OCI-LY3 (cell line): ENCODE results near the gene E2F3.

Experiments used
- H2AFZ ChIP-seq: fragments of 200-600, 300-600 bp; shearing (Covaris generic); 2 replicates; pipeline ENCODE4 v1.6.0; 2014; ENCODE audit warnings: antibody characterized with exemption, low read depth, low read length
- H3K27ac ChIP-seq: fragments of 200-600, 300-600 bp; sonication (generic); 2 replicates; pipeline ENCODE4 v1.5.1; 2014; ENCODE audit warnings: mild to moderate bottlenecking, low read length, moderate library complexity, mixed read lengths
- H3K27me3 ChIP-seq: fragments of 200-600, 300-600 bp; sonication (generic); 2 replicates; pipeline ENCODE4 v1.6.1; 2014; ENCODE audit warnings: low read depth, low read length, mixed read lengths
- H3K36me3 ChIP-seq: fragments of 200-600, 300-600 bp; sonication (generic); replicated peaks from 2 replicates; pipeline ENCODE3; 2014; ENCODE audit warnings: low read depth, low read length, mixed read lengths
- H3K4me1 ChIP-seq: fragments of 300-600, 200-600 bp; sonication (generic); 2 replicates; pipeline ENCODE4 v1.6.1; 2014; ENCODE audit warnings: low read length, mixed read lengths
- H3K4me2 ChIP-seq: fragments of 200-600, 300-600 bp; sonication (generic); 2 replicates; pipeline ENCODE4 v1.6.1; 2014; ENCODE audit warnings: low read length, mixed read lengths
- H3K4me3 ChIP-seq: fragments of 300-600, 200-600 bp; sonication (generic); 2 replicates; pipeline ENCODE4 v1.5.1; 2014; ENCODE audit warnings: antibody characterized with exemption, mild to moderate bottlenecking, low read length, moderate library complexity
- H3K79me2 ChIP-seq: fragments of 300-600, 200-600 bp; shearing (Covaris generic); 2 replicates; pipeline ENCODE4 v1.6.1; 2014; ENCODE audit warnings: mild to moderate bottlenecking, low read length, mixed read lengths
- H3K9ac ChIP-seq: fragments of 300-600, 200-600 bp; shearing (Covaris generic); 2 replicates; pipeline ENCODE4 v1.6.0; 2014; ENCODE audit warnings: mild to moderate bottlenecking, low read length, moderate library complexity
- H3K9me3 ChIP-seq: fragments of 200-600, 300-600 bp; shearing (Covaris generic); 2 replicates; pipeline ENCODE4 v1.6.1; 2014; ENCODE audit warnings: low read length, mixed read lengths; ENCODE audit not compliant: insufficient read depth
- H4K20me1 ChIP-seq: fragments of 200-600, 300-600 bp; sonication (generic); 2 replicates; pipeline ENCODE4 v1.6.1; 2016; ENCODE audit warnings: low read length, mixed read lengths; ENCODE audit not compliant: insufficient read depth
- CTCF ChIP-seq: fragments of 200-600, 300-600 bp; sonication (generic); IDR thresholded peaks from 2 replicates; pipeline ENCODE4 v1.5.1; 2014; ENCODE audit warnings: antibody characterized with exemption, low read length, low read depth
- EZH2phosphoT487 ChIP-seq: fragments of 200-600 bp; shearing (Covaris generic); IDR thresholded peaks from 2 replicates; pipeline ENCODE4 v1.6.1; 2018; ENCODE audit warnings: antibody characterized with exemption, mixed run types, low read depth

Gene E2F3

GRCh38 chr6:20492099-20492498 lies 90.4 kb downstream of the E2F3 start:
- Histone ChIP-seq H3K9ac (no peak overlapping the region), H3K9me3 (no peaks in the 10 kb centered on the region), H3K4me3 (no peak overlapping the region), H3K79me2 (no peaks in the 10 kb centered on the region), H2AFZ (no peak overlapping the region), H3K36me3 (peaks cover 16% of the 10 kb centered on the region), H3K27ac (no peak overlapping the region), H3K4me1 (no peaks in the 10 kb centered on the region), H3K27me3 (no peaks in the 10 kb centered on the region), H3K4me2 (no peak overlapping the region), H4K20me1 (no peaks in the 10 kb centered on the region)
- no peak for TF ChIP-seq CTCF
- no peak for TF ChIP-seq EZH2phosphoT487

- no peak overlapping the region for H3K9ac ChIP-seq
- no peaks in the 10 kb centered on the region for H3K4me1 ChIP-seq
- H3K4me3 ChIP-seq, result no peak overlapping the region
- H4K20me1 ChIP-seq, result no peaks in the 10 kb centered on the region
- no peaks in the 10 kb centered on the region for H3K36me3 ChIP-seq
- no peaks in the 10 kb centered on the region for H3K9me3 ChIP-seq
- H3K27me3 ChIP-seq, result no peaks in the 10 kb centered on the region
- no peak for TF ChIP-seq CTCF
- TF ChIP-seq EZH2phosphoT487, result no peak
- H3K4me2 ChIP-seq, result no peak overlapping the region
- no peak overlapping the region for H3K27ac ChIP-seq
- H2AFZ ChIP-seq, result no peak overlapping the region
- H3K79me2 ChIP-seq, result no peaks in the 10 kb centered on the region
Measured at GRCh38 chr6:20497216-20498040, 95.7 kb downstream of the E2F3 start.

GRCh38 chr6:20498041-20498385 lies 96.3 kb downstream of the E2F3 start:
- no peaks in the 10 kb centered on the region for H3K79me2 ChIP-seq
- no peak overlapping the region for H3K4me2 ChIP-seq
- H3K27me3 ChIP-seq, result no peaks in the 10 kb centered on the region
- TF ChIP-seq CTCF, result no peak
- no peak for TF ChIP-seq EZH2phosphoT487
- H3K27ac ChIP-seq, result no peak overlapping the region
- H2AFZ ChIP-seq, result no peak overlapping the region
- no peaks in the 10 kb centered on the region for H3K4me1 ChIP-seq
- H3K36me3 ChIP-seq, result no peaks in the 10 kb centered on the region
- H3K9ac ChIP-seq, result no peak overlapping the region
- H3K9me3 ChIP-seq, result no peaks in the 10 kb centered on the region
- no peak overlapping the region for H3K4me3 ChIP-seq
- H4K20me1 ChIP-seq, result no peaks in the 10 kb centered on the region

- H3K27me3 ChIP-seq, result no peaks in the 10 kb centered on the region
- H3K4me3 ChIP-seq, result no peak overlapping the region
- no peak overlapping the region for H3K27ac ChIP-seq
- H3K4me2 ChIP-seq, result no peak overlapping the region
- no peaks in the 10 kb centered on the region for H3K79me2 ChIP-seq
- H4K20me1 ChIP-seq, result no peaks in the 10 kb centered on the region
- H2AFZ ChIP-seq, result no peak overlapping the region
- no peaks in the 10 kb centered on the region for H3K36me3 ChIP-seq
- H3K9me3 ChIP-seq, result no peaks in the 10 kb centered on the region
- TF ChIP-seq EZH2phosphoT487 (no peak), CTCF (no peak)
- H3K9ac ChIP-seq, result no peak overlapping the region
- no peaks in the 10 kb centered on the region for H3K4me1 ChIP-seq
Measured at GRCh38 chr6:20509212-20509611, 107.5 kb downstream of the E2F3 start.
